K562 (cell line): ENCODE results near the gene SAP25. TPM values are rescaled to one million over a fixed set of nuclear protein-coding genes. Genes with fewer than 3 reads are reported as not detected.

Experiments
- CGGBP1 ChIP-seq: fragments of 250-450 bp; sonication (Bioruptor Pico); IDR thresholded peaks from 2 replicates; pipeline ENCODE4 v1.9.0; 2021; ENCODE audit warnings: mild to moderate bottlenecking
- GATAD2B ChIP-seq: fragments of 450-650 bp; IDR thresholded peaks from 2 replicates; pipeline ENCODE4 v1.6.1; 2017; ENCODE audit warnings: mild to moderate bottlenecking, borderline replicate concordance
- GTF2A2 ChIP-seq: IDR thresholded peaks from 2 replicates; pipeline ENCODE4 v1.6.1; 2016; ENCODE audit warnings: mild to moderate bottlenecking, missing genetic modification characterization, missing compliant biosample characterization
- HLTF ChIP-seq: fragments of 450-650 bp; IDR thresholded peaks from 2 replicates; pipeline ENCODE4 v1.6.1; 2016
- IFI16 ChIP-seq: fragments of 250-450 bp; sonication (Bioruptor Pico); IDR thresholded peaks from 2 replicates; pipeline ENCODE4 v2.1.2; 2022; ENCODE audit warnings: mild to moderate bottlenecking, inconsistent platforms
- NFIX ChIP-seq: fragments of 250-450 bp; sonication (Bioruptor Pico); IDR thresholded peaks from 2 replicates; pipeline ENCODE4 v1.4.0; 2020; ENCODE audit warnings: low read depth, mild to moderate bottlenecking, moderate library complexity
- NRF1 ChIP-seq, 2 experiments: fragments of 450-650 bp; IDR thresholded peaks in 1 of 2; conservative IDR thresholded peaks in 1 of 2; 2 replicates each; pipeline ENCODE4 v1.6.1; 2014; ENCODE audit warnings: mild to moderate bottlenecking in 2 of 2
- PHF21A ChIP-seq: fragments of 450-650 bp; IDR thresholded peaks from 2 replicates; pipeline ENCODE4 v1.6.1; 2017; ENCODE audit warnings: low read depth, borderline replicate concordance
- PRPF4 ChIP-seq: fragments of 200-400 bp; formaldehyde crosslinking; IDR thresholded peaks from one replicate; pipeline ENCODE4 v1.6.1; 2017; ENCODE audit warnings: low read length, low read depth, mild to moderate bottlenecking; ENCODE audit not compliant: insufficient read depth, poor library complexity, severe bottlenecking
- RBM25 ChIP-seq: fragments of 200-400 bp; formaldehyde crosslinking; IDR thresholded peaks from 2 replicates; pipeline ENCODE4 v1.6.1; 2018; ENCODE audit warnings: low read length, low read depth, moderate library complexity; ENCODE audit not compliant: severe bottlenecking
- SOX6 ChIP-seq: fragments of 450-650 bp; IDR thresholded peaks from 2 replicates; pipeline ENCODE4 v1.6.1; 2014; ENCODE audit warnings: mild to moderate bottlenecking
- TEAD4 ChIP-seq, 2 experiments: sonication (generic) in 1 of 2; formaldehyde crosslinking in 1 of 2; IDR thresholded peaks; 2 replicates each; pipeline versions ENCODE4 v1.6.1 to v1.8.0; 2012 to 2022; ENCODE audit warnings: borderline replicate concordance in 1 of 2, inconsistent platforms in 1 of 2, low read length in 1 of 2, mild to moderate bottlenecking in 1 of 2, missing genetic modification reagents in 1 of 2
- TGIF2 ChIP-seq: sonication (generic); formaldehyde crosslinking; IDR thresholded peaks from 2 replicates; pipeline ENCODE4 v1.8.1; 2022; ENCODE audit warnings: mild to moderate bottlenecking, missing genetic modification reagents, moderate library complexity
- ZNF785 ChIP-seq: fragments of 250-450 bp; sonication (Bioruptor Pico); IDR thresholded peaks from 2 replicates; pipeline ENCODE4 v1.4.0; 2020; ENCODE audit warnings: mild to moderate bottlenecking
- polyA plus RNA-seq, 8 experiments: library from polyadenylated mRNA; depleted of rRNA in 4 of 8; stranded (reverse) in 5 of 8; unstranded in 3 of 8; fragments of >200 nt; fragmentation: Nextera tagmentation in 2 of 8; fragmentation: Illumina TruSeq in 1 of 8; extraction: Ambion mirVana in 2 of 8; extraction: Trizol in 1 of 8; gene quantifications; 2 replicates each; pipeline versions ENCODE4 v1.2.1 to v1.2.3, GENCODE V29; 2011 to 2014; ENCODE audit warnings: inconsistent platforms in 1 of 8, missing spikeins in 1 of 8
- total RNA-seq, 7 experiments: library from RNA; depleted of rRNA in 6 of 7; stranded (reverse); fragments of >200 nt in 6 of 7; fragmentation: Illumina TruSeq in 2 of 7; extraction: Trizol in 2 of 7; gene quantifications; 2 replicates each; pipeline versions ENCODE4 v1.2.1 to v1.2.3, GENCODE V29; 2011 to 2021; ENCODE audit warnings: low replicate concordance in 1 of 7
- TF ChIP-seq, protein P1 (sequence below): fragments of 200-800 bp; sonication (Bioruptor generic); IDR thresholded peaks from 2 replicates; pipeline ENCODE4 v1.6.1; 2016; ENCODE audit warnings: missing genetic modification characterization, missing compliant biosample characterization
- TF ChIP-seq, protein P2 (sequence below): sonication (generic); formaldehyde crosslinking; IDR thresholded peaks from 2 replicates; pipeline ENCODE4 v1.8.0; 2023; ENCODE audit warnings: missing genetic modification reagents, mild to moderate bottlenecking, borderline replicate concordance

SAP25 gene
- total and polyA plus RNA-seq, 9 of the 15 experiments (the other 6 are each of a cell fraction or from before 2014, with no cell fraction given) = 0.13 to 5.3 (median 0.78) TPM; not detected in 1

- TF ChIP-seq, protein P1, sequence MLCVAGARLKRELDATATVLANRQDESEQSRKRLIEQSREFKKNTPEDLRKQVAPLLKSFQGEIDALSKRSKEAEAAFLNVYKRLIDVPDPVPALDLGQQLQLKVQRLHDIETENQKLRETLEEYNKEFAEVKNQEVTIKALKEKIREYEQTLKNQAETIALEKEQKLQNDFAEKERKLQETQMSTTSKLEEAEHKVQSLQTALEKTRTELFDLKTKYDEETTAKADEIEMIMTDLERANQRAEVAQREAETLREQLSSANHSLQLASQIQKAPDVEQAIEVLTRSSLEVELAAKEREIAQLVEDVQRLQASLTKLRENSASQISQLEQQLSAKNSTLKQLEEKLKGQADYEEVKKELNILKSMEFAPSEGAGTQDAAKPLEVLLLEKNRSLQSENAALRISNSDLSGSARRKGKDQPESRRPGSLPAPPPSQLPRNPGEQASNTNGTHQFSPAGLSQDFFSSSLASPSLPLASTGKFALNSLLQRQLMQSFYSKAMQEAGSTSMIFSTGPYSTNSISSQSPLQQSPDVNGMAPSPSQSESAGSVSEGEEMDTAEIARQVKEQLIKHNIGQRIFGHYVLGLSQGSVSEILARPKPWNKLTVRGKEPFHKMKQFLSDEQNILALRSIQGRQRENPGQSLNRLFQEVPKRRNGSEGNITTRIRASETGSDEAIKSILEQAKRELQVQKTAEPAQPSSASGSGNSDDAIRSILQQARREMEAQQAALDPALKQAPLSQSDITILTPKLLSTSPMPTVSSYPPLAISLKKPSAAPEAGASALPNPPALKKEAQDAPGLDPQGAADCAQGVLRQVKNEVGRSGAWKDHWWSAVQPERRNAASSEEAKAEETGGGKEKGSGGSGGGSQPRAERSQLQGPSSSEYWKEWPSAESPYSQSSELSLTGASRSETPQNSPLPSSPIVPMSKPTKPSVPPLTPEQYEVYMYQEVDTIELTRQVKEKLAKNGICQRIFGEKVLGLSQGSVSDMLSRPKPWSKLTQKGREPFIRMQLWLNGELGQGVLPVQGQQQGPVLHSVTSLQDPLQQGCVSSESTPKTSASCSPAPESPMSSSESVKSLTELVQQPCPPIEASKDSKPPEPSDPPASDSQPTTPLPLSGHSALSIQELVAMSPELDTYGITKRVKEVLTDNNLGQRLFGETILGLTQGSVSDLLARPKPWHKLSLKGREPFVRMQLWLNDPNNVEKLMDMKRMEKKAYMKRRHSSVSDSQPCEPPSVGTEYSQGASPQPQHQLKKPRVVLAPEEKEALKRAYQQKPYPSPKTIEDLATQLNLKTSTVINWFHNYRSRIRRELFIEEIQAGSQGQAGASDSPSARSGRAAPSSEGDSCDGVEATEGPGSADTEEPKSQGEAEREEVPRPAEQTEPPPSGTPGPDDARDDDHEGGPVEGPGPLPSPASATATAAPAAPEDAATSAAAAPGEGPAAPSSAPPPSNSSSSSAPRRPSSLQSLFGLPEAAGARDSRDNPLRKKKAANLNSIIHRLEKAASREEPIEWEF = no peak
- no peak for TF ChIP-seq HLTF
- TF ChIP-seq TGIF2 = no peak
- TF ChIP-seq ZNF785 (CRISPR knock-in tag) = no peak
- TF ChIP-seq NRF1 (conservative IDR thresholded peaks at IDR 0.05 in 1 of 2, IDR thresholded peaks at IDR 0.05 in 1 of 2) = no peak
- TF ChIP-seq, protein P2, sequence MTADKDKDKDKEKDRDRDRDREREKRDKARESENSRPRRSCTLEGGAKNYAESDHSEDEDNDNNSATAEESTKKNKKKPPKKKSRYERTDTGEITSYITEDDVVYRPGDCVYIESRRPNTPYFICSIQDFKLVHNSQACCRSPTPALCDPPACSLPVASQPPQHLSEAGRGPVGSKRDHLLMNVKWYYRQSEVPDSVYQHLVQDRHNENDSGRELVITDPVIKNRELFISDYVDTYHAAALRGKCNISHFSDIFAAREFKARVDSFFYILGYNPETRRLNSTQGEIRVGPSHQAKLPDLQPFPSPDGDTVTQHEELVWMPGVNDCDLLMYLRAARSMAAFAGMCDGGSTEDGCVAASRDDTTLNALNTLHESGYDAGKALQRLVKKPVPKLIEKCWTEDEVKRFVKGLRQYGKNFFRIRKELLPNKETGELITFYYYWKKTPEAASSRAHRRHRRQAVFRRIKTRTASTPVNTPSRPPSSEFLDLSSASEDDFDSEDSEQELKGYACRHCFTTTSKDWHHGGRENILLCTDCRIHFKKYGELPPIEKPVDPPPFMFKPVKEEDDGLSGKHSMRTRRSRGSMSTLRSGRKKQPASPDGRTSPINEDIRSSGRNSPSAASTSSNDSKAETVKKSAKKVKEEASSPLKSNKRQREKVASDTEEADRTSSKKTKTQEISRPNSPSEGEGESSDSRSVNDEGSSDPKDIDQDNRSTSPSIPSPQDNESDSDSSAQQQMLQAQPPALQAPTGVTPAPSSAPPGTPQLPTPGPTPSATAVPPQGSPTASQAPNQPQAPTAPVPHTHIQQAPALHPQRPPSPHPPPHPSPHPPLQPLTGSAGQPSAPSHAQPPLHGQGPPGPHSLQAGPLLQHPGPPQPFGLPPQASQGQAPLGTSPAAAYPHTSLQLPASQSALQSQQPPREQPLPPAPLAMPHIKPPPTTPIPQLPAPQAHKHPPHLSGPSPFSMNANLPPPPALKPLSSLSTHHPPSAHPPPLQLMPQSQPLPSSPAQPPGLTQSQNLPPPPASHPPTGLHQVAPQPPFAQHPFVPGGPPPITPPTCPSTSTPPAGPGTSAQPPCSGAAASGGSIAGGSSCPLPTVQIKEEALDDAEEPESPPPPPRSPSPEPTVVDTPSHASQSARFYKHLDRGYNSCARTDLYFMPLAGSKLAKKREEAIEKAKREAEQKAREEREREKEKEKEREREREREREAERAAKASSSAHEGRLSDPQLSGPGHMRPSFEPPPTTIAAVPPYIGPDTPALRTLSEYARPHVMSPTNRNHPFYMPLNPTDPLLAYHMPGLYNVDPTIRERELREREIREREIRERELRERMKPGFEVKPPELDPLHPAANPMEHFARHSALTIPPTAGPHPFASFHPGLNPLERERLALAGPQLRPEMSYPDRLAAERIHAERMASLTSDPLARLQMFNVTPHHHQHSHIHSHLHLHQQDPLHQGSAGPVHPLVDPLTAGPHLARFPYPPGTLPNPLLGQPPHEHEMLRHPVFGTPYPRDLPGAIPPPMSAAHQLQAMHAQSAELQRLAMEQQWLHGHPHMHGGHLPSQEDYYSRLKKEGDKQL (CRISPR knock-in tag) = no peak
- TF ChIP-seq RBM25 = no peak
- peak; percentile 11; the same call in 1 of the 2 replicates for TF ChIP-seq PHF21A
- no peak for TF ChIP-seq TEAD4 (IDR thresholded peaks at IDR 0.05; ENCODE audit: low read length)
- no peak for TF ChIP-seq TEAD4 (CRISPR knock-in tag; IDR thresholded peaks at IDR 0.05; ENCODE audit: borderline replicate concordance)
- TF ChIP-seq GTF2A2 (tag) = no peak
- TF ChIP-seq PRPF4 = no peak
- no peak for TF ChIP-seq IFI16 (CRISPR knock-in tag)
- TF ChIP-seq GATAD2B = no peak
- TF ChIP-seq CGGBP1 (CRISPR knock-in tag) = no peak
- TF ChIP-seq SOX6 = no peak
- TF ChIP-seq NFIX (CRISPR knock-in tag) = no peak
Observed at GRCh38 chr7:100584683-100585510, 11.2 kb upstream of the SAP25 start (continued).
